Measurements from ENCODE around the gene SLC9A7.
A peak's percentile ranks its signal among the peaks of the same experiment; 100 is the strongest.
"Not testable (repeated sequence)": the region's sequence is repeated elsewhere in the genome, so short reads cannot be mapped to it uniquely, and the experiment has no call there.

The SLC9A7 gene

DNA sequence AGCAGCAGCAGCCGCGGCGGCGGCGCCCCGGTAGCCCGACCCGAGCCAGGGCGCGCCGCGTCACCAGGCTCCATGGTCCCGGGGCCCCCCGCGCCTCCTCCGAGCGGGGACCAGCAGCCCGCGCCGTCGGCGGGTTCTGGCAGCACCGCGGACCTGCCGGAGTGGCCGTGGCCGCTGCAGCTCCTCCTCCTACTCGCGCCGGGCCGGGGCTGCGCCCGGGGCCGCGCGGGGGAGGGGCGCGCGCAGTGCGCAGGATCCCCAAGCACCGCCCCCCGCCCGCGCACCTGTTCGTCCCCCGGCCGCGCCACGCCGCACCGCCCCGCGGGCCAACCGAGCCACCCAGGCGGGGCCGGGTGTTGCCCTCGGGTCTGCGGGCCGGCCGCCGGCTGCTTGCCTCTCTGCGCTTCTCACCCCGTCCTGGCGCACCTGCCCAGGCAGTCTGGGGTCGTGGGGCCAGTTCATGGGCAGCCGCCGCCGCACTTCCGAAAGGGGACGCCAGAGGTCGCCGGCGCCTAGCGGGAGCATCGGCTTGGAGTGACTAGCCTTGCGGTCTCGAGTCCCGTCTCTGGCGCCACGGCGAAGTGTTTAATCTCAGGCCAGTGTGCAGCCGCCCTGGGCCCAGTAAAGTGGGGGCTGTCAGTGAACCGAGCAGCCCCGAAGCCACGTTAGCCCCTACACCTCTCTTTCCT is at the start of gene SLC9A7:
Gene SLC9A7, minus strand, starts transcription at position 163 of the 689 bp plus-strand sequence. Its CDS starts 89 bp downstream, at position 74.
- peak; percentile 59 to 61 for DNase-seq

DNA sequence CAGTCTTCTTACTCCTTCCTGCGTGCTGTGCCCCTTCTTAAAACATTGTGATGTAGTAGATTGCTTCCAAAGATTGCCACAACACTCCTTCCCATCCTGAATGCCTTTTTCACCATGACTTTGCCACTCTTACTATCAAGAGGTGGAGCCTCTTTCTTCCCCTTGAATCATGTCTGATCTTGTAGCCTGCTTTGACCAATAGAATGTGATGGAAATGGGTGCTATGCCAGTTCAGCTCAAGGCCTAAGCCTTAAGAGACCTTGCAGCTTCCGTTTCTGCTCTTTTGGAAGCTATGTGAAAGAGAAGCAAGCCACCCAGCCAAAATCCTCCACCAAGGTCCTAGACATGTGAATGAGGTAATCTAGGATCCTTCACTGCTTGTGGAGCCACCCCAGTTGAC is 46.4 kb upstream of the SLC9A7 start:
- DNase-seq, result no peak

DNA sequence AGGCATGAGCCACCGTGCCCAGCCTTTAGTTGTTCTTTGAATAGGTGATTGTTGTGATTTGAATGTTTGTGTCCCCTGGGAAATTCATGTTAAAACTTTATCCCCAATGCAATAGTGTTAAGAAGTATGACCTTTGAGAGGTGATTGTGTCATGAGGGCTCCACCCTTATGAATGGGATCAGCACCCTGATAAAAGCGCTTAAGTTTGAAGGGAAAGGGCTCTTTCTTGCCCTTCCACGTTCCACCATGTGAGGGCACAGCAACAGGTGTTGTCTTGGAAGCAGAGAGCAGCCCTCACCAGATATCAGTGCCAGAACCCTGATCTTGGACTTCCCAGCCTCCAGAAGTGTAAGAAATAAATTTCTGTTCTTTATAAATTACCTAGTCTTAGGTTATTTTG is 44.2 kb upstream of the SLC9A7 start:
- DNase-seq, result peak; percentile 1

DNA sequence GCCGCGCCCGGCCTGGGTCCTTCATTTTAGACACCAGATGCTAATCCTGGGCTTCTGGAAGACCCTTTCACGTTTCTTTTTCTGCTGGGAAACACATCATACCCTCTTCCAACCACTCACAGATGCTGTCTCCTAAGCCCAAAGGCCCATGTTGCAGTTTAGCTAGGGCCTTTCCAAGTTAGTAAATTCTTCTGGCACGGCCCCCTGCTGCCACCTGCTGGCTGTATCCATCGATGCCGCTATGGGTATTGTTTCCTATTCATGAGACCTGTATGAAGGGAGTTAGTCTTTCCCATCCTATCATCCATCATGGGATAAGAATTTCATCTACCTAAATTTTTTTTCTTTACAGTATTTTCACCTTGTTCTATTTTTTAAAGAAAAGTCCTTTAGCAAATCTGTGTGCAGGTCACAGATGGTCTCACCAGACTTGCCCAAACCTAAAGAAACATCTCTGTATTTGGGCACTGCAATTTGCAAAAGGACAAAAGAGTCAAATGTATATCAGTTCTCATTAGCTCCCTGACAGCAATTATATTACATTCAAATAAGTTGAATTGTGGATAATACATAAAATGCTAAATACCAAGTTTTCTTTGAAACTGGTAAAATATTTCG is 37.8 kb upstream of the SLC9A7 start:
- DNase-seq, result peak; percentile 63 to 66

DNA sequence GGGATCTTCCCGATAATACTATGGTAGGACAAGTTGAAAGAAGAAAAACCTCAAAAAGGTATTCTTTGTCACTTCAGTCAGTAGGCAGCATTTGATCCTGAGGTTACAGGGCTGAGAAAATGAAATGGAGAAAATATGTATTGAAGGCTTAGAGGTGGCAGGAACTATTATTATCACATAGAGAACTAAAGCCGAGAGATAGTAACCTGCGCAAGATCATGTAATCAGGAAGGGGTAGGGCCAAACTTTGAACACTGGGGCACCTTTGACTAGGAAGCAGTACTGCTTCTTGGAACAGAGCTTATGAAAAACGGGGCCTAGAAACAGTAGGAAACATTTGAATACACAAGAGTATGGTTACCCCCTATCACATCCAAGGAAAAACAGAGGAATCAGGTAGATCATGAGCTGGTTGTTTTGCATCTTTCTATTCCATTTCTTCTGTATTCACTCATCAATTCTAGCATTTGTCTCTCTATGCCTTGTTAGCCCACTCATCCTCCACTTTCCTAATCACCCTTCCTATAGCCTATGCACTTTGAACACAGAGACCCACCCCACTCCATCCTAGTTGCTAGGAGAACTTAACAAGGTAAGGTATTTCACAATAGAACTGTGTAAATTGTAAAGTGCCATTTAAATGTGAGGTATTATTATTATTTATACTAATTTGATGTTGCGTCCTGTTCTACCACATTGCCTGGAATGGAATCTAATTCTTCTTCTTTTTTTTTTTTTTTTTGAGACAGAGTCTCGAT is 34.6 kb upstream of the SLC9A7 start:
- DNase-seq, result no peak

DNA sequence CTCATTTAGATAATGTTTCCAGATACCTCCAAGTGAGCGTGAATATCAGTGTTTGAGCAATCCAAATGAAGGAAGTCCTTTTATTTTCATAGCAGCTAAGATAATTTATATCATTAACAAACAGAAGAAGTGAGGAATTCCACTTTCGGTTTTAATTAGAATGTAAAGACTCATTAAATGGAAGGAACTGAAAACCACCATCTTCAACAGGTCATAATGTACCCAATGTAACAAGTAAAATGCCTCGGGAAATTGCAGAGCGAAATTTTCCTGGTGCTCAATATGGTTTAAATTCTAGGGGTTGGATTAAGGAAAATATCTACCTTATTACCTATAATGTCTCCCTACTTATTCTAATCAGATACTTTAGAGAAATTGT is 33.9 kb upstream of the SLC9A7 start:
- DNase-seq, result no peak

DNA sequence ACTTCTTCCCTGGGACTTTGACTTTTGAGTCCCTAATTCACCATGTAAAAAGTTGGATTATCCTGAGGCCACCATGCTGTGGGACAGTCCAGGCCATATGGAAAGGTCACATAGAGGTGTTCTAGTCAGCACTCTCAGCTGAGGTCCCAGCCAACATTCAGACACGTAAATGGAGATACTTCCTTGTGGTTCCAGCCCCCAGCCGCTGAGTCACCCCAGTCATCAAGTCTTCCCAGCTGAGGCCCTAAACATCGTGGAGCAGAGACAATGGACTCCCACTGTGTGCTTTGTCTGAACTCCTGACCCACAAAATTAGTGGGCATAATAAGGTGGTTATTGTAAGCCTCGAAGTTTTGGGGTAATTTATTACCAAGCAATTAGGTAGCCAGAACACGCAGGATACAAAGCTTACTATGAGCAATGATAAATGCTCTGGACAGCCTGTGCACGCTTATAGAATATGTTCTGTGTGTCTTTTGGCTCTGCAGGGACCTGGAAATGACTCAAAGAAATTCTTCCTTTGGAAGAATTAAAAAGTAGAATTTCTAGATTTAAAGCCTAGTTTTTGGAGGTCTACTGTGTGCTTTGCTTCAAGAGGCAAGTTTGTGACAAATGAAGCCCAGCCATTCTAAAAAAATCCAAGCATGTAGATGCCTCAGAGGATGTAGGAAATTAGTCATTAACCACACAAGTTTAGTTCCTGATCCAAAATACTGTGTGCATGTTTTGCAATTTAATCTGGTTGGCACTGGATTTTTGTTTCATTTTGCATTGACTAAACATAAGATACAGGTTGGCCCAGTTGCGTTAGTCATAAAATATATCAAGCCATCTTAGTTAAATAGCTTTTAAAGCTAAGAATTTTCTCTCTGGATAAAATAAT is 33.2 kb upstream of the SLC9A7 start:
- peak; percentile 68 to 70 for DNase-seq

DNA sequence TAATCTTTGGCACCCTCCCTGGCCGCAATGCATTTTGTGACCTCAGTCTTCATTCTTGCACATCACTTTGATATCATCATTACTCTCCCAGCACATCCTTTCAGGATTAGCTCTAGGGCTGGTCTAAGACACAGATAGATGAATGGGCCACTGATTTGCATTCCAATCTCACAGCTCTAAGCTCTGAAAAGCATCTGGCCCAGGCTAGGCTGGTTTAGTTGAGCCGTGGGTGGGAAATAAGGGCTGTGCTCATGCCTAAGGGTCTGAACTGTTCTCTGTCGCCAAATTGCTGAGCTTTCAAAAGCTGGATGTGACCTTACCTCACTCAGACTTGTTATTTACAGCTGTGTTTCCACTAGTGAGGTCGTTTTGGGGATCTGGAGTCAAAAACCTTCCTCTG is 30.0 kb upstream of the SLC9A7 start:
- DNase-seq, result no peak

DNA sequence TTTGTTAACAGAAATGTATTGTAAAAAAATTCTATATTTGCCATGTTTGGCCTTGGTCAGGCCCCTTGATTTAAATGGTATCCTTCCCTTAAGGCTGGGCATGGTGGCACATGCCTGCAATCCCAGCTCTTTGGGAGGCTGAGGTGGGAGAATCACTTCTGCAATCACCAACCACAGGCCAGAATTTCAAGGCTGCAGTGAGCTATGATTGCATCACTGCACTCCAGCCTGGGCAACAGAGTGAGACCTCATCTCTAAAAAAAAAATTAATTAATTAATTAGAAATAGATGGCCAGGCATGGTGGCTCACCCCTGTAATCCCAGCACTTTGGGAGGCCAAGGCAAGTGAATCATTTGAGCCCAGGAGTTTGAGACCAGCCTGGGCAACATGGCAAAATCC is 25.5 kb upstream of the SLC9A7 start:
- DNase-seq, result not testable (repeated sequence)

DNA sequence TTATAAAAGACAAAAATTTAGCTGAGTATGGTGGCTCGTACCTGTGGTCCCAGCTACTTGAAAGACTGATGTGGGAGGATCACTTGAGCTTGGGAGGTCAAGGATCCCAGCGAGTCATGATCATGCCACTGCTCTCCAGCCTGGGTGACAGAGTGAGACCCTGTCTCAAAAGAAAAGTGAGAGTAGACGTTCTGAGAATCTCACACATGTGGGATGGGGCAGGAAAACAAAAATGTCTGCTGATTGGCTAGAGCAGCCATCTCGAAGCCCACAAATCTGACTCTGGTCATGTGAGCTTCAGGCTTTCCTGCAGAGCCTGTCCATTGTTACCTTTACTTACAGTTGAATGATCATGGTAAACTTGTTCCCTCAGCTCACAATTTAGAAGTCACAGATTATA is 23.1 kb upstream of the SLC9A7 start:
- DNase-seq, result no peak

DNA sequence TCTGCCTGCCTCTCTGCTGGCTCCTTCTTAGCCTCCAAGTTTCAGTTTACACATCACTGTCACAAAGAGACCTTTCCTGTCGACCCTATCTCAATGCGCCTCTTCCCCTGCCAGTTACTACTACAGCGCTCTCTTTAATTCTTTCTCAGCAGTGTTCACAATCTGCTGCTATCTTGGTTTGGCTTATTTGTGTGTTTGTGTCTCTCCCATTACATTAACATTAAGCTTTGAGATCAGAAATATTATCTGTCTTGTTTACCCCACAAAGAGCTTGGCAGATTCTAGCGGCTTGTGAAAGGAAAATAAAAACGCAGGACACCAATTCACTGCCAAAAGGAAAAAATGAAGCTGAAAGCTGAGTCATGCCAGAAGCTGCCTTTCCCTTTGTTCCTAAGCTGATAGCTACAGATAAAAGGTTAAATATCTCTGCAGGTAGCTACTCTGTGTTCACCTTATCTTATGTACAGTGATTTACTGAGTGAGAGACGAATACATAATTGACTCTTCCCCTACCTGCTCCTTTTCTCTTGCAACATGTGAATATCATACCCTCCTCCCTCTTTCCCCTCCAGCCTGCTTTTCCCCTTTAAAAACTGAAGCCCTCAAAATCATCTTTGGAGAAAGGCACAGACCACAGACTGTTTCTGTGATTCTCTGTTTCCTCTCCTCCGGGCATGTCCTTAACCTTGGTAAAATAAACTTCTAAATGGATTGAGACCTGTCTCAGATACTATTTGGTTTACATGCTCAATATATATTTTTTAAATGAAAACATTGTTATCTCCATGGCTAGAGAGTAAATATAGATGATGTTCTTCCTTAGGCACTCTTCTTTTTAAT is 19.3 kb upstream of the SLC9A7 start:
- DNase-seq, result no peak

DNA sequence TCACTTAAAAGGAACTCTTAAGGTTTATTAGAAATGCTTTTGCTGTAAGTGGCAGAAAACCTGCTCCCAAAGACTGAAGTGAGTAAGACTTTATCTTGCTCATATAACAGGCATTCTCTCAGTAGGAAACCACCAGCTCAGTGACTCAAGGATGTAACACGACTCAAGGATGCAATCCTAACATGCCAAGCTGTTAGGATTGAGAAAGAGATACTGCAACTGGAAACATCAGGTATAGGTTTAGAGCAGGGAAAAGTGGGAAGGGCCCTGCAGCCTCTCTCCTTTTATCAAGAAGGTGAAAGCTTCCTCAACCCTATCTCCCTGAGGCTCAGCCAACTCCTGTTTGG is 11.9 kb upstream of the SLC9A7 start:
- DNase-seq, result no peak

DNA sequence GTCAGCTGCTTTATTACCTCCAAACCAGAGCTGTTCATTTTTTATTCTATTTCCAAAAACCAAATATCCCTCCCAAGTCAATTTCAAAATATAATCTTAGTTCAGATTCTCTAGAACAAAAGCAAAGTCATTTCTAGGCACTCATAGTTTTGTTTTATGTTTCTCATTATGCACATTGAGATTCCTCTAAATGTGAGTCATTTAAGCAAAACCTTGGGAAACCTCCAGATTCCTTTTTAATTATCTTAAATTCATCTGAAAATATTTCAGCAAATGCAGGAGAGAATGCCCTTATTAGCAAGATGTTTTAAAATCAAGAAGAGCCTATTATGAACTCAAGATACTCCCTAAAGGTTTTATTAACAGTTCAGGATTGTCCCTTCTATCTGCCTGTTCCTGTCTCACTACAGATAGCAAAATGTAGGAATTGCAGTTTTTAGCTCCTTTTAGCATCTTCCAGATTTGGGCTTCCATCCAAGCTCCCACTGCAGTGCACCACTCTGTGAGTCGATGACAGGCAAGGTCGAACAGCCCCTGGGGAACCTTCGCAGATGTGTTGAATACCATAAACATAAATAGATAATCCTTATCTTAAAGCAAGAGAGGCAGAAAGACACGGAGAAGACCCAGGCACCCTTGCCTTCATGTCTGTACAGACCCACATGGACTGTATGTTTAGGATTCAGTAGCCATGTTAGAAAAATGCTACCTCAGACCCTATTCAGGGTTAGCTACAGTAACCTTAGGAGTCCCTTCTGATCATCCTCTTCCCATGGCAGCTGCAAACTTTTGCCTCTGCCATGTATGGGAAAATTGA is 11.3 kb upstream of the SLC9A7 start:
- no peak for DNase-seq

DNA sequence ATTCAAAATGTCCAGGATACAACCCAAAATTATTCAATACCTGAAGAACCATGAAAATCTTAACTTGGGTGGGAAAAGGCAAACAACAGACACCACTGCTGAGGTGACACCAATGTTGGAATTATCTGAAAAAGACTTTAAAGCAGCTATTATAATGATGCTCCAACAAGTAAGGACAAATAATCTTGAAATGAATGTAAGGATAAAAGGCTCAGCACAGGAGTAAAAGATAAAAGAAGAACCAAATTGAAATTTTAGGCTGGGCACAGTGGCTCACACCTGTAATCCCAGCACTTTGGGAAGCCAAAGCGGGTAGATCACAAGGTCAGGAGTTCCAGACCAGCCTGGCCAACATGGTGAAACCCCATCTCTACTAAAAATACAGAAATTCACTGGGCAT is 4.0 kb upstream of the SLC9A7 start:
- DNase-seq, result no peak

DNA sequence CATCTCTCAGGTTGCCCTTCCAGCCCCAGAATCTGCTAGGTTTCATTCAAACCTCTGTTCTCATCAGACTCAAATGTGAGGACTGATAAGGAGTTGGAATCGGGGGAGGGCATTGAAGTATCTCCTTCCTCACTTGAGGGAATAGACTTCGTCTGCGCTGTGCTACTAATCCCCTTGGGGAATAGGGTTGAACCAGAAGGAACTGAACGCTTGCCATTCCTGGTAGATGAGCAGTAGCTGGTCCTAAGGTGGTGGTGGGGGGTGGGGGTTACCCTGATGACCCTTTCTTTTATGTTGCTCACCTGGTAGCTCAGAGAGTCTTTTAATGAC is 692 bp upstream of the SLC9A7 start:
- peak in 1 of 2 experiments; percentile 59 for DNase-seq

DNA sequence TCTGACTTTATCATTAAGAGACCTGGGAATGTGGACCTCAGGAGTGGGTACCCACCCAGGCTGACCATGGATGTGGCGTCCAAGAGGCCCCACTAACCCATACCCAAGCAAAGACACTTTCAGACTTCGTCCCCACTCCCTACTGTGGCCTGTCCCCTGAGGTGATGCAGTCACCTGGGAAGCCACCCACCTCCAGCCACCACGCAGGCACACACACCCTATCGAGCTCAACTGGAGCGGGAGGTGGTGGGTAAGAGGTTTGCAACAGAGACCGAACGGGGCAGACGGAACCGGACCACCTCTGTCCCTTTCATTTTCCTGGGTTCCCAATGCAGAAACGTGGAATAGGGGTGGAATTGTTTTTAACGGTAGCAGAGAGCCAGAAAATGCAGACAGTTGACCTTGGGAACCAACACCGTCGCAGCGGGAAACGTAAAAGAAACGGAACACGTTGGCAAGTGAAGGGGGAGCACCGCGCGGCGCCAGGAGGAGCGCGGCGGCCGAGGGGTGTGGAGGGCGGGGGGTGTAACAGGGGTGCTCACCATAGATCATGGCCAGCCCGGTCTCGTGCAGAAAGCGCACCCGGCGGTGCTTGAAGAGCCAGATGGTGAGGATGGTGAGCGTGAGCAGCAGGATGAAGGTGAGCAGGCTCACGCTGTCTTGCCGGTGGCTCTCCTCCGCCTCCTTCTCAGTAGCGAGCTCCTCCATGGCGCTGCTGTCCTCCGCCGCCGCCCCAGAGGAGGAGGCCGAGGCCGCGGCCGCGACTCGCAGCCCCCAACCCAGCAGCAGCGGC is 559 bp downstream of the SLC9A7 start:
- DNase-seq, result peak in 1 of 2 experiments; percentile 12

DNA sequence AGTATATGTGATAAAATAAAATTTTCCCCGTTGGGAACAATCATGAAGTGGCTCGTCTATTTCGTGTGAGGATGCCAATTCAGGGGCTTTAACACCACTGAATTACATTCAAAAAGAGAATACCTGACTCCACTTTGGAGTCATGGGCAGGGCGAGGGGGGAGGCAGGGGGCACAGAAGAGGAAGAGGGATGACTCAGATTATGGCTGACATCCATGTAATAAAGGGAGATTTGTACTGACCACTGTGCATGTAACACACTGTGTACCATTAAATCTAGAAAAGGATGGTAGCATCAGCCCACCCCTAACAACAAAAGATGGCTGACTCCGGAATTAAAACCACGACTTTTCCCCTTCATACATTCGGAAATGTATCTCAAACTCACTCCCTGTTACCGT is 1.3 kb downstream of the SLC9A7 start:
- no peak for DNase-seq

DNA sequence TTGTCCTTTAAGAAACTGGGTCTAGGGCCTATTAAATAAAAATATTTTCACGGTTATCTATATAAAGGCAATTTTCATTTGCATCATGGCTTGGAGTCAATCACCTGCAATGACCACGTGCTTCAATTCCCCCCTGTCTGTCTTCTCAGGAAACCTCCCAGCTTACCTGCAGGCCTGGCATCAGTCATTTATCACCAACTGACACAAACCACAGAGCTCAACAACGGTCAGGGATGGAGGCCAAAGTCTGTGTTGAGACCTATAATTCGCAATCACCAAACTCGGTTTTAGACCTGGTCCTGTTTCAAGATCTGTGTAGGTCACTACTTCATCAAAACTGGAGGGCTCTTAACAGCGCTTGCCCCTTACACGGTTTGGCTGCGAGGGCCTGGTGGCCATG is 1.9 kb downstream of the SLC9A7 start:
- no peak for DNase-seq

DNA sequence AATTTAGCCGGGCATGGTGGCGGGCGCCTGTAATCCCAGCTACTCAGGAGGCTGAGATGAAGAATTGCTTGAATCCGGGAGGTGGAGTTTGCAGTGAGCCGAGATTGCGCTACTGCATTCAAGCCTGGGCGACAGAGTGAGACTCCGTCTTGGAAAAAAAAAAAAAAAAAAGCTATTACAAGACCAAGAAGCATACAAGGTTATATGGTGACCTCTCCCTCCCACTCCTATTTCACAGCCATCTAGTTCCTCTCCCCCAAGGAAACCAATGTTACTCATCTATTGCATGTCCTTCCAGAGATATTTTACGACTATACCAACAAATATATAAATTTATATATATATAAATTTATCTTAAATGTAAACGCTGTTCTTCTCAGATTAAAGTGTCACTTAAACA is 3.2 kb downstream of the SLC9A7 start:
- DNase-seq, result no peak

DNA sequence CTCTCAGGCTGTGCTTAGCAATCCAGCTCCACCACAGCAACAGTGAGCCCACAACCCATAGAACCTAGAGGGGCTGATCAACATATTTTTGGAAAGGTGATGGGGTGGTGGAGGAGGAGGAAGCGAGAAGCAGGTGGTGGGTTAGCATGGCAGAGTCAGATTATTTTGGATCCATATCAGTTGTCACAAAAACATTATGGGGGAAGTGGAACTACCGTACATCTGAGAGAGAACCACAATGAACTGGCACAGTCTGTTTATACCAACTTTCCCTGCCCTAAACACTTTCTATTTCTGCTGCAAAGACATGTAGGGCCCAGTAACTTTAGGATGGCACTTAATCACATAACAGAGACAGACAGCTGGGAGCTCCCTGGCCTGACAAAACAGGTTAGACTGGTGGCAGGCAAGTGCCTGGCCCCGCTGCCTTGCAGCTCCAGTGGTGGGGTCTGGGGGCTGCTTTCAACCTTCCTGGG is 4.3 kb downstream of the SLC9A7 start:
- DNase-seq, result peak; percentile 1

DNA sequence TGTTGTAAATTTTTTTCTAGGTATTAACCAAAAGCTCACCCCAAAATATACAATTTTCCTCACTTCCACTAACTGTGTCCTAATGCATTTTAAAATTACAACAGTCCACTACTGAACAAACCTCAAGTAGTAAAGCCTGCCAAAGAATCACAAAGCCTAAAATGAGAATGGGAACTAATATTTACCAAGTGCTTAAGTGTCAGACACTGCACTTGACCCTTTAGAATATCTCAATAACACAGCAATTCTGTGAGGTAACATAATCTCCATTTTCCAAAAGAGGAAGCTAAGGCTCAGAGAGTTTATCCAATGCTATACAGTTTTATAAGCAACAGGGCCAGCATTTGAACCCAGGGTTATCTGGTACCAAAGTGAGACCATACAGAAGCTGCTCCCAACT is 4.9 kb downstream of the SLC9A7 start:
- peak in 1 of 2 experiments; percentile 8 for DNase-seq
